SK-N-SH treated with all-trans-retinoic acid at 6 μM for 48 hours (cell line): ENCODE data around the gene SH3D19.
A peak's percentile ranks its signal among the peaks of the same experiment; 100 is the strongest.

Experiments used
- ATAC-seq: fragments of 200-7000 bp; cut with Tn5 transposase; 3 replicates; pipeline ENCODE4 v1.9.1; 2020; ENCODE audit warnings: mild to moderate bottlenecking, moderate library complexity
- ARNTL ChIP-seq: fragments of 450-650 bp; formaldehyde crosslinking; IDR thresholded peaks from 2 replicates; pipeline ENCODE4 v1.5.0; 2020; ENCODE audit warnings: low read depth, mild to moderate bottlenecking, moderate library complexity, borderline replicate concordance
- BACH2 ChIP-seq: fragments of 250-450 bp; sonication (Bioruptor Pico); IDR thresholded peaks from 2 replicates; pipeline ENCODE4 v1.9.0; 2021; ENCODE audit warnings: mild to moderate bottlenecking, borderline replicate concordance
- CREB5 ChIP-seq: fragments of 250-450 bp; sonication (Bioruptor Pico); IDR thresholded peaks from 2 replicates; pipeline ENCODE4 v1.5.1; 2020; ENCODE audit warnings: low read depth, mild to moderate bottlenecking, moderate library complexity
- CSDC2 ChIP-seq: fragments of 250-450 bp; sonication (Bioruptor Pico); IDR thresholded peaks from 2 replicates; pipeline ENCODE4 v1.5.0; 2020; ENCODE audit warnings: mild to moderate bottlenecking, moderate library complexity
- CSRNP3 ChIP-seq: fragments of 250-450 bp; sonication (Bioruptor Pico); IDR thresholded peaks from 2 replicates; pipeline ENCODE4 v1.5.1; 2021; ENCODE audit warnings: mild to moderate bottlenecking, moderate library complexity
- ESRRG ChIP-seq: fragments of 250-450 bp; sonication (Bioruptor Pico); IDR thresholded peaks from 2 replicates; pipeline ENCODE4 v1.6.1; 2021; ENCODE audit warnings: mild to moderate bottlenecking
- GLIS3 ChIP-seq: fragments of 250-450 bp; sonication (Bioruptor Pico); IDR thresholded peaks from 2 replicates; pipeline ENCODE4 v1.5.0; 2020; ENCODE audit warnings: mild to moderate bottlenecking, moderate library complexity
- ISL1 ChIP-seq: fragments of 250-450 bp; sonication (Bioruptor Pico); IDR thresholded peaks from 2 replicates; pipeline ENCODE4 v2.1.2; 2022; ENCODE audit warnings: mild to moderate bottlenecking, moderate library complexity
- OSR1 ChIP-seq: fragments of 250-450 bp; sonication (Bioruptor Pico); IDR thresholded peaks from 2 replicates; pipeline ENCODE4 v1.8.0; 2022; ENCODE audit warnings: moderate library complexity, mild to moderate bottlenecking, inconsistent platforms
- PATZ1 ChIP-seq: fragments of 250-450 bp; sonication (Bioruptor Pico); IDR thresholded peaks from 2 replicates; pipeline ENCODE4 v1.8.0; 2020; ENCODE audit warnings: mild to moderate bottlenecking, moderate library complexity, borderline replicate concordance
- PPARA ChIP-seq: fragments of 250-450 bp; sonication (Bioruptor Pico); IDR thresholded peaks from 2 replicates; pipeline ENCODE4 v1.5.0; 2020; ENCODE audit warnings: mild to moderate bottlenecking, borderline replicate concordance
- RARB ChIP-seq: fragments of 250-450 bp; sonication (Bioruptor Pico); IDR thresholded peaks from 2 replicates; pipeline ENCODE4 v1.8.0; 2021; ENCODE audit warnings: mild to moderate bottlenecking, moderate library complexity
- SNAI2 ChIP-seq: fragments of 250-450 bp; sonication (Bioruptor Pico); IDR thresholded peaks from 2 replicates; pipeline ENCODE4 v1.5.0; 2020; ENCODE audit warnings: mild to moderate bottlenecking, moderate library complexity
- TCF4 ChIP-seq: fragments of 250-450 bp; sonication (Bioruptor Pico); IDR thresholded peaks from 2 replicates; pipeline ENCODE4 v1.8.0; 2021; ENCODE audit warnings: mild to moderate bottlenecking, moderate library complexity, borderline replicate concordance
- TSHZ2 ChIP-seq: fragments of 250-450 bp; sonication (Bioruptor Pico); IDR thresholded peaks from 2 replicates; pipeline ENCODE4 v1.5.0; 2020; ENCODE audit warnings: mild to moderate bottlenecking, moderate library complexity
- ZC3H10 ChIP-seq: fragments of 250-450 bp; sonication (Bioruptor Pico); IDR thresholded peaks from 2 replicates; pipeline ENCODE4 v1.5.1; 2021; ENCODE audit warnings: mild to moderate bottlenecking, moderate library complexity
- ZFP3 ChIP-seq: fragments of 250-450 bp; sonication (Bioruptor Pico); IDR thresholded peaks from 2 replicates; pipeline ENCODE4 v1.5.0; 2020; ENCODE audit warnings: mild to moderate bottlenecking, moderate library complexity
- ZFP30 ChIP-seq: fragments of 450-650 bp; formaldehyde crosslinking; IDR thresholded peaks from 2 replicates; pipeline ENCODE4 v1.5.0; 2022; ENCODE audit warnings: mild to moderate bottlenecking, moderate library complexity
- ZNF565 ChIP-seq: fragments of 450-650 bp; formaldehyde crosslinking; conservative IDR thresholded peaks from 2 replicates; pipeline ENCODE4 v1.5.0; 2020; ENCODE audit warnings: low read depth, mild to moderate bottlenecking, moderate library complexity
- ZNF8 ChIP-seq: fragments of 450-650 bp; formaldehyde crosslinking; IDR thresholded peaks from 2 replicates; pipeline ENCODE4 v1.5.0; 2020; ENCODE audit warnings: mild to moderate bottlenecking, moderate library complexity

SH3D19 gene

GRCh38 chr4:151228189-151229119 is 97.0 kb downstream of the SH3D19 start:
- TF ChIP-seq OSR1 (CRISPR knock-in tag) (no peak), CSDC2 (CRISPR knock-in tag) (no peak), GLIS3 (CRISPR knock-in tag) (no peak), TCF4 (CRISPR knock-in tag) (no peak), CSRNP3 (CRISPR knock-in tag) (no peak), ZFP3 (CRISPR knock-in tag) (no peak), CREB5 (CRISPR knock-in tag) (no peak), BACH2 (CRISPR knock-in tag) (no peak), ISL1 (CRISPR knock-in tag) (no peak), PPARA (CRISPR knock-in tag) (no peak), TSHZ2 (no peak), PATZ1 (no peak), ESRRG (CRISPR knock-in tag) (no peak), ZC3H10 (CRISPR knock-in tag) (no peak), ARNTL (CRISPR knock-in tag) (no peak)
- ATAC-seq: peak; percentile 40

- TF ChIP-seq BACH2 (CRISPR knock-in tag) (no peak), ZNF565 (no peak), CSDC2 (CRISPR knock-in tag) (no peak), ISL1 (CRISPR knock-in tag) (no peak), RARB (no peak), ZNF8 (CRISPR knock-in tag) (no peak), TSHZ2 (no peak), ZFP30 (CRISPR knock-in tag) (no peak)
- ATAC-seq: peak; percentile 63
Measured at GRCh38 chr4:151227731-151228130, 97.7 kb downstream of the SH3D19 start.

GRCh38 chr4:151227172-151227571 is 98.2 kb downstream of the SH3D19 start:
- ATAC-seq: no peak
- TF ChIP-seq ISL1 (CRISPR knock-in tag) (no peak), CSDC2 (CRISPR knock-in tag) (no peak), ZNF565 (no peak), TCF4 (CRISPR knock-in tag) (no peak), CREB5 (CRISPR knock-in tag) (no peak), SNAI2 (CRISPR knock-in tag) (no peak), ZC3H10 (CRISPR knock-in tag) (no peak), CSRNP3 (CRISPR knock-in tag) (no peak), PATZ1 (no peak), GLIS3 (CRISPR knock-in tag) (no peak)
